Hepatocyte (in vitro differentiated cells): Measurements from ENCODE around the gene TCHH.

Source experiments
- CTCF ChIP-seq: fragments of 200-600 bp; sonication (generic); IDR thresholded peaks from 2 replicates; pipeline ENCODE4 v1.5.1; 2016; ENCODE audit warnings: antibody characterized with exemption, mild to moderate bottlenecking; ENCODE audit not compliant: poor library complexity
- EZH2 ChIP-seq: fragments of 200-600 bp; sonication (generic); IDR thresholded peaks from 2 replicates; pipeline ENCODE4 v1.6.1; 2016; ENCODE audit warnings: antibody characterized with exemption, mild to moderate bottlenecking, borderline replicate concordance

- TF ChIP-seq EZH2 (no peak), CTCF (no peak)
These were observed 43.9 kb upstream of the TCHH start, which contains the start of gene RPTN for GRCh38 chr1:152159144-152159543.
